Astrocyte (in vitro differentiated cells and primary cell): ENCODE data around the gene CD79A. TPM values are rescaled to one million over a fixed set of nuclear protein-coding genes. Genes with fewer than 3 reads are reported as not detected.

Experiments used
- DNase-seq: peaks from one replicate; pipeline ENCODE4 v3.0.0-alpha.2; 2010; ENCODE audit warnings: low read depth
- FAIRE-seq: peaks from 2 replicates; lab custom pipeline; 2011; peaks lifted over from hg19 to GRCh38; lab: Jason Lieb, UNC
- H2AFZ ChIP-seq: 2 replicates; pipeline ENCODE4 v1.6.0; 2012; ENCODE audit warnings: low read depth, low read length, inconsistent platforms
- H3K27ac ChIP-seq: 2 replicates; pipeline ENCODE4 v1.5.1; 2011; ENCODE audit warnings: low read depth, low read length, inconsistent platforms
- H3K27me3 ChIP-seq: 2 replicates; pipeline ENCODE4 v1.6.0; 2011; ENCODE audit warnings: low read length, inconsistent platforms; ENCODE audit not compliant: insufficient read depth
- H3K36me3 ChIP-seq: 2 replicates; pipeline ENCODE4 v1.5.1; 2011; ENCODE audit warnings: low read length, inconsistent platforms; ENCODE audit not compliant: insufficient read depth
- H3K4me1 ChIP-seq: 2 replicates; pipeline ENCODE4 v1.5.1; 2011; ENCODE audit warnings: low read length, inconsistent platforms; ENCODE audit not compliant: insufficient read depth
- H3K4me2 ChIP-seq: 2 replicates; pipeline ENCODE4 v1.6.0; 2012; ENCODE audit warnings: low read length, inconsistent platforms
- H3K4me3 ChIP-seq: 2 replicates; pipeline ENCODE4 v1.5.1; 2011; ENCODE audit warnings: low read depth, mild to moderate bottlenecking, low read length, inconsistent platforms; ENCODE audit not compliant: insufficient read depth
- H3K79me2 ChIP-seq: 2 replicates; pipeline ENCODE4 v1.6.0; 2012; ENCODE audit warnings: mild to moderate bottlenecking, low read length, inconsistent platforms; ENCODE audit not compliant: insufficient read depth
- H3K9ac ChIP-seq: 2 replicates; pipeline ENCODE4 v1.6.0; 2012; ENCODE audit warnings: mild to moderate bottlenecking, low read length, inconsistent platforms
- H3K9me3 ChIP-seq: 2 replicates; pipeline ENCODE4 v1.5.1; 2012; ENCODE audit warnings: low read depth, mild to moderate bottlenecking, low read length, inconsistent platforms; ENCODE audit not compliant: insufficient read depth
- H4K20me1 ChIP-seq: 2 replicates; pipeline ENCODE4 v1.6.0; 2012; ENCODE audit warnings: low read length, inconsistent platforms; ENCODE audit not compliant: insufficient read depth
- H3K27ac Mint-ChIP-seq: one replicate; pipeline ENCODE4 v1.8.0; 2021; ENCODE audit warnings: mild to moderate bottlenecking, mixed read lengths; ENCODE audit not compliant: unreplicated experiment
- H3K27me3 Mint-ChIP-seq: one replicate; pipeline ENCODE4 v1.8.0; 2021; ENCODE audit warnings: low read depth, mixed read lengths; ENCODE audit not compliant: unreplicated experiment
- H3K36me3 Mint-ChIP-seq: one replicate; pipeline ENCODE4 v1.8.0; 2021; ENCODE audit warnings: low read depth, mixed read lengths; ENCODE audit not compliant: unreplicated experiment
- H3K4me1 Mint-ChIP-seq: one replicate; pipeline ENCODE4 v1.8.0; 2021; ENCODE audit warnings: low read depth, mixed read lengths; ENCODE audit not compliant: unreplicated experiment
- H3K4me3 Mint-ChIP-seq: one replicate; pipeline ENCODE4 v1.8.0; 2021; ENCODE audit warnings: mild to moderate bottlenecking, moderate library complexity, mixed read lengths; ENCODE audit not compliant: unreplicated experiment
- H3K9me3 Mint-ChIP-seq: one replicate; pipeline ENCODE4 v1.8.0; 2021; ENCODE audit warnings: mild to moderate bottlenecking, mixed read lengths; ENCODE audit not compliant: unreplicated experiment
- CTCF ChIP-seq: IDR thresholded peaks from 2 replicates; pipeline ENCODE4 v1.5.1; 2011; ENCODE audit warnings: low read depth, mild to moderate bottlenecking, inconsistent platforms, low read length, moderate library complexity; ENCODE audit not compliant: insufficient read depth
- EZH2 ChIP-seq: IDR thresholded peaks from 2 replicates; pipeline ENCODE4 v1.6.1; 2012; ENCODE audit warnings: mild to moderate bottlenecking, low read length, inconsistent platforms; ENCODE audit not compliant: insufficient read depth
- total RNA-seq: library from RNA; stranded (reverse); gene quantifications from 2 replicates; pipeline ENCODE4 v1.2.1, GENCODE V29; 2021

CD79A gene
- total RNA-seq, 1 donor from 2014 or later = 0.30 TPM

DNA sequence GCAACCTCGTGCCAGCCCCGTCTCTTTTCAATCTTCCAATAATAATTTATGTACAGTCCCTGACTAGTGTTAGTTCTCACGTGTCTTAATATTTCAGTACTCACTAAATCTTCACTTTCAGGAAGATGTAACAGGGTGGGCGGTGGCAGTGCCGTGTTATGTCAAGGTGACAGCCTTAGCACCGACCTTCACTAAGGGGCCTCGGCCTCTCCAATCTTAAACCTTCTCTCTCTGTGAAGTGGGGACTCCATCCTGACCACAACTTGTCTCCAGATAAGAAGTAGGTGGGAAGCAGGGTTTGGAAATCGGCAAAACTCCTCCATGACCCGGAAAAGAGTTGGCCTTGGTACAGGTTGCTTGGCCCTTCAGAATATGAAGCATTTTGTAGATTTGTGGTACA is 15.2 kb upstream of the CD79A start:
- H3K9me3 Mint-ChIP-seq = no peaks in the 10 kb centered on the region
- peaks cover 40% of the 10 kb centered on the region for H3K36me3 Mint-ChIP-seq
- no peaks in the 10 kb centered on the region for H3K27me3 ChIP-seq
- H2AFZ ChIP-seq = no peak overlapping the region
- peaks cover 62% of the 10 kb centered on the region for H4K20me1 ChIP-seq
- peaks cover 44% of the 10 kb centered on the region for H3K36me3 ChIP-seq
- peak overlapping the region; percentile 99 for H3K27ac Mint-ChIP-seq
- DNase-seq = no peak
- H3K9ac ChIP-seq = peak overlapping the region; percentile 100
- H3K79me2 ChIP-seq = peaks cover 66% of the 10 kb centered on the region
- peak overlapping the region; percentile 99 for H3K4me3 Mint-ChIP-seq
- no peaks in the 10 kb centered on the region for H3K9me3 ChIP-seq
- H3K4me2 ChIP-seq = peak overlapping the region; percentile 97
- peaks cover 30% of the 10 kb centered on the region for H3K4me1 Mint-ChIP-seq
- peak overlapping the region; percentile 96 for H3K4me3 ChIP-seq
- TF ChIP-seq EZH2 = no peak
- no peak for TF ChIP-seq CTCF
- no peak for FAIRE-seq
- peaks cover 32% of the 10 kb centered on the region for H3K4me1 ChIP-seq
- no peak overlapping the region for H3K27ac ChIP-seq
- peaks cover 2% of the 10 kb centered on the region for H3K27me3 Mint-ChIP-seq

DNA sequence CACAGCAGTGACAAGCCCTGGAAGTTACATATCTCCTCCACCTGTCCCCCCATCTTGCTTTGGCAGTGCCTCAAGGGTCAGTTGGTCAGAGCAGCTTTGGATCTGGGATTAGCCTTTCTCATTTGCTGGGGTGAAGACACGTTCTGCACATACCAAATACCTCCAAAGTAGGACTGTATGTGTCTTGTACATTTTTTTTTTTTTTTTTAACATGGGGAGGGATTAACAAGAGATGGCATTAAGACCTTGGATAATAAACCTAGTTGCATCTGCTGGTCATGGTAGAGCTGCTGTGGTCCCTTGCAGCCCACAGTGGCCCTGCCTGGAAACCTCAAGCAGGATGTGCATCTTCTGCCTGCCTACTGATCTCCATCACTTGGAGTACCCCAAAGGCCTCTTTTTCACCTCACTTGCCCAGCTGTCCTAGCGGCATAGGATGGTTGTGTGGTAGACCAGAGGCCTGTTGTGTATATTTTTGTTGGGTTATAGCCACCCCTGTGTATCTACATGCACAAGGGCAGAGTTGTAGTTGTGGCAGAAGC is 14.6 kb upstream of the CD79A start:
- Histone ChIP-seq H3K4me1 (peaks cover 32% of the 10 kb centered on the region), H3K9me3 (no peaks in the 10 kb centered on the region), H4K20me1 (peaks cover 68% of the 10 kb centered on the region), H3K27ac (no peak overlapping the region), H3K9ac (peak overlapping the region; percentile 100), H3K4me3 (peak overlapping the region; percentile 96), H3K79me2 (peaks cover 72% of the 10 kb centered on the region), H2AFZ (no peak overlapping the region), H3K4me2 (peak overlapping the region; percentile 97), H3K36me3 (peaks cover 50% of the 10 kb centered on the region), H3K27me3 (no peaks in the 10 kb centered on the region)
- DNase-seq (no peak), FAIRE-seq (no peak)
- no peaks in the 10 kb centered on the region for H3K27me3 Mint-ChIP-seq
- H3K9me3 Mint-ChIP-seq = no peaks in the 10 kb centered on the region
- no peak for TF ChIP-seq CTCF
- no peak for TF ChIP-seq EZH2
- H3K4me1 Mint-ChIP-seq = peaks cover 30% of the 10 kb centered on the region
- peaks cover 40% of the 10 kb centered on the region for H3K36me3 Mint-ChIP-seq
- peak overlapping the region; percentile 99 for H3K4me3 Mint-ChIP-seq
- peak overlapping the region; percentile 99 for H3K27ac Mint-ChIP-seq

GRCh38 chr19:41863209-41863931 is 13.7 kb upstream of the CD79A start:
- Histone ChIP-seq H3K4me2 (peak overlapping the region; percentile 97), H3K4me3 (no peak overlapping the region), H3K79me2 (peaks cover 80% of the 10 kb centered on the region), H3K9ac (peak overlapping the region; percentile 100), H2AFZ (no peak overlapping the region), H3K4me1 (peaks cover 32% of the 10 kb centered on the region), H3K9me3 (no peaks in the 10 kb centered on the region), H3K27ac (no peak overlapping the region), H3K27me3 (no peaks in the 10 kb centered on the region), H4K20me1 (peaks cover 77% of the 10 kb centered on the region), H3K36me3 (peaks cover 58% of the 10 kb centered on the region)
- Mint-ChIP-seq H3K9me3 (no peaks in the 10 kb centered on the region), H3K4me3 (peak overlapping the region; percentile 99), H3K27me3 (no peaks in the 10 kb centered on the region), H3K36me3 (peaks cover 46% of the 10 kb centered on the region), H3K27ac (peak overlapping the region; percentile 78), H3K4me1 (peaks cover 37% of the 10 kb centered on the region)
- FAIRE-seq = no peak
- DNase-seq = no peak
- no peak for TF ChIP-seq CTCF
- TF ChIP-seq EZH2 = no peak
